HG03097 (cell line): Measurements from ENCODE around the gene LDLRAD4.

ENCODE experiments used
- ATAC-seq: cut with Tn5 transposase; IDR thresholded peaks from one replicate; pipeline ENCODE4 v1.9.1; 2021; ENCODE audit not compliant: unreplicated experiment, low FRiP score

The LDLRAD4 gene

DNA sequence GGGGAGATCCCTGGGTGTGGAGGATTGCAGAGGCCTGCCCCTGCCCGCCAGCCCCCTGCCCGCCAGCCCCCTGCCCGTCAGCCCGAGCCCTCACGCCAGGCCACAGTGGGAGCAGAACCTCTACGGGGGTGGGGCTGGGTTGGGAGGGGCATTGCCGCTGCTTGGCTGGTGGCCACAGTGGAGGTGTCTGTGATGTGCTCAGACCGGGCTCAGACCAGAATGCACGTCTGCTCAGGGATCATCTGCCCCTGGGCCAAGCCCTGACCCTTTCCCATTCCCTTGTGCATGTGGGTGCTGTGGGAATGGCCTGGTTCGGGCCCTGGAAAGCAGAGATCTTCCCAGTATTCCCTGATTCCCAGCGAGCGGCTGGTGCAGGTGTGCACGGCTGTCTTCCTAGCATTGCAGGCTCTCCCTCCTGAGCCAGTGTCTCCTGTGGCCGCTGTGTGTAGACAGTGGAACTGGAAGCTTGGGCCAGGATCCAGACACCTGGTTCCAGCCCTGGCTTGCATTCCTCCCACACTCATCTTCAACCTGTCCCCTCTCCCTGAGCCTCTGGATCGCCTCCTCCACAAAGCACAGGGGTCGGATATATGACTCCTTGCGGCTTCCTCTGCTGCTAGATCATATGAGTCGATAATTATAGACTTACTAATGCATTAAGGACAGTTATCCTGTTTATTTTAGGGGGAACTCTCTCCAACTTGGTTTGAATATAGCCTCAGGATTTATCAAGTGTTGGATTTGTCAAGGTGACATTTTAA lies 161.6 kb downstream of the LDLRAD4 start:
- no peak for ATAC-seq

DNA sequence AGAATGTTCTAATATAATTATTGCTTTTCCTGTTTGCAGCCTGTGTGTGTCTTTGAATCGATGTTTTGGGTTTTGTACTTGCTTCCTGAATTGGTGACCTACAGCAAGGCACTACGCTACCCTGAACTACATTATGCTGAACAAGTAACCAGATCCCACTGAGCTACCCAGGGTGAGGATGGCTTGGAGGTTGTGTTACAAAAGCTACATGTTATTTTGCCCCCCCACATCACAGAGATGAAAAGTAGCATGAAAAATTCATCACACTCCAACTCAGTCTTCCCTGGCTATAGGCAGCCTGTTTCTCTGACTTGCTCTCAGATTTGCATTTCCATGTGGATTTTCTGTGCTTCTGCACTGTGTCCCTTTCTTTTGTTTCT lies 162.1 kb downstream of the LDLRAD4 start:
- ATAC-seq, result no peak

DNA sequence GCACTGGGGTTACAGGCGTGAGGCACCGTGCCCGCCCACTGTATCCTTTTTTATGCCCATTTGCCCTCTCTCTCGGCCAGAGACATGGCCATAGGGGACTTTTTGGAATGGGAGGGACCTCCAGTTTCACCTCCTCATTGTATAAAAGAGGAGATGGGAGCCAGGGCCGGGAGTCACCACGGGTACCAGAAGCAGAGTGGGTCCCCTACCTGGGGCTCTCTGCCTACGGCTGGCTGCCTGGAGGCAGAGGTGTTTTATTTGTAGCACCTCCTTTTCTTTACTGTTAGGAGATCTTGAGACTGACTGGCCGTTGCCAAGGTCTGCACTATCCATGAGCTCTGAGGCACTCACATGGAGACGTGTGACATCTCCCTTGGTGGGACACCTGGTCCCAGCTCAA lies 162.8 kb downstream of the LDLRAD4 start:
- no peak for ATAC-seq

DNA sequence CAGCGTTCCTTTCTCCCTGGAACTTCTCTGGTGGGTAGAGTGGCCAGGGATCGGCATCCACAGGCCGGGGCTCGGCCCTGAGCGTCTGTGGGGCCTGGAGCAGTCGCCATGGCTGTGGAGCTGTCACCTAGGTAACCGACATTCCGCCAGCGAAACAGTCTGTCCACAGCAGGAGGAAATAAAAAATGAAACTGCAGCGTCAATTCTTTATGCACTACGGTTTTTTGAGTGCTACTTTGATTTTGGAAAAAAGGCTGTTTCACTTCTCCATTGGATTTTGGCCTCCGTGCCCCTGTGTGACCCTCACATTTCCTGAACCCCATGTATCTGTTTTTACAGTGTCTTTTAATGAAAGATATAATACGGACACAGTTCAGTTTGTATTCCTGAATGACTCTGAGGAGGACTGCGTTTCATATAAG lies 163.4 kb downstream of the LDLRAD4 start:
- no peak for ATAC-seq

DNA sequence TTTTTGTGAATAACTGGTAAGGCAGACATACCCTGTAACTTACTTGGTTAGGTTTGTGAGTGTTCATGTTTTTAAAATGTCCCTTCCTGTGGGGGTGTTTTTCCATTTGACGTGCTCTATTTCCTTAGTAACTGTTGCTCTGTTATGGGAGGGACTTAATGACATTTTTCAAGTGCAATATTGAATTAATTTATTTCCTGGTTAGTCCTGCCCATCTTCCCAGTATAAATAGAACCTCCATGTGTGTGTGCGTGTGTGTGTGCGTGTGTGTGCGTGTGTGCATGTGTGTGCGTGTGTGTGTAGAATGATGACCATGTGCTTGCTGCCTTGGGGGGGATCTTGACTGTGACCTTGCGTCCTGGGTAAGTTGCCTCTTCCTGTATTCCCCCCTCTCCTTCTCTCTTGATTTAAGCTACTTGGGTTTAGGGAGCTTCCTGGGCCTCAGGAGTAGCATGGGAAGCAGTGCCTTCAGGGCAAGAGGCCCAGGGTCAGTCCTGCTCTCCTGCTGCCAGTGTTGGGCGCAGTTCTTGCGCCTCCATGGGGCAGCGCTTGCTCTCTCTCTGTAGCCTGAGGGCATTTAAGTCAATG lies 163.9 kb downstream of the LDLRAD4 start:
- ATAC-seq, result no peak

DNA sequence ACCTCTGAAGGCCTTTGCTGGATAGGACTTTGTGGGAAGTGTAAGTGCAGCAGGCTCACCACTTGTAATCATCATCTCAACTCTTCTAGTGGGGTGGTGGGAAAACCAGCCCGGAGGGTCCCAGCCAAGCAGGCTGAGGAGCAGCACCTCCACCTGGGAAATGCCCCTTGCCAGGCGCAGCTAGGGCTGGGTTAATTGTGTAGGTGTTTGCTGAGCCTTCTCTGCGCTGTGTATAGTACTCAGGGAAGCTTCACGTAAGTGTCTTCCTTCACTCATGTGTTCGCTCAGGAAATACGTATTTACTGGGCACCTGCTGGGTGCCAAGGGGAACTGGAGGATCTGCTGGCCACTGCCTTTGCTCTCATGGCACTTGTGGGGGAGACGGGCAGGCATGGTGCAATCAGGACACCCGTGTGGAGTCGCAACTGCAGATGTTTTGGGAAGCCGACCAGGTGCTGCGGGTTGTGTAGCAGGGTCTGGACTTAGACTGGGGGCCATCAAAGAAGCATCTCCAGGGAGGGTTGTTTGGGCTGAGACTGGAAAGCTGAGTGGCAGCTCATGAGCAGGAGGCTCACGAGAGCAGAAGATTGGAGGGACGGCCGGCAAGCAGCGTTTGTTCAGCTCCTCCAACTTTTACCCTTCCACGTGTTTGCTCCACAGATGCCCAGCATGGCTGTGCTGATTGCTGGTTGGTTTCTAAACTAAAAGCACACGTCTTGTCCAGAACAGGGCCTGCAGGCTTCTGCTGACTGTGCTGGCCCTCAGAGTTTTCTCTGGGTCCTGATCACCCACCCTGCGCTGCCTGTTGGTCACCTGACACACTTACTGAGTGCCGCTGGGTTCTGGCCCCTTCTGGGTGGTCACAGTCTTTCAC lies 164.6 kb downstream of the LDLRAD4 start:
- no peak for ATAC-seq

DNA sequence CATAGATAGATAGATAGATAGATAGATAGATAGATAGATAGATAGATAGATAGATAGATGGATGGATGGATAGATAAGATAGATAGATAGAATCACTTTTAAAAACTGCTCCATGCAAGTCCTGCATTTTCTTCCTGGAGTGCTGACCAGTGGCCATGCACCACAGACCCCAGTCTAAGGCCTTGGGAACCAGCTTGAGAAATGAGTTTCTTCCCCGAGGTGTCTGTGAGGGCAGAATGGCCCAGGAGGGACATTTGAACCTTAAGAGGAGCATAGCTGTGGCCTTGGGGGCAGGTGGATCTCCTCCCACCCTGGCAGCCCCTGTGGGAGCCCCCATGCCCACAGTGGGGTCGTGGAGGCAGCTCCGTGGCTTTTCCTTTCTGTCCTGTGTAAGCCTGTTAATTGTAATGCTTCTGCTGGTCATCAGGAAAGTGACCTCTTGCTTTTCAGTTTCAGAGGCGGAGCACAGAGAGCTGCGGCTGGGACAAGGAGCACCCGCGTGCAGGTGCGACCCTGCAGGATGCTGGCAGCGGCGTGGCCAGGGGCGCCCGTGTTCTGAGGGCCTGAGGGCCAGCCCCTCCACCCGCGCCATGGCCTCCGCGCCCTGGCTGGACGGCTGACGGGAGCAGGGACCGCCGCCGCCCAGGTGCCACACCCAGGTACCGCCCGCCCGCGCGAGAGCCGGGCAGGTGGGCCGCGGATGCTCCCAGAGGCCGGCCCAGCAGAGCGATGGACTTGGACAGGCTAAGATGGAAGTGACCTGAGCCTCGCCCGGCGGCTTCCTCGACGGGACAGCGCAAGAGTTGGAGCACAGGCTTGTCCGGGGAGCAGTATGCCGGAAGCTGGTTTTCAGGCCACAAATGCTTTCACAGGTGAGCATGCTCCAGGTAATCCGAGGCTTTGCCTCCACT lies 168.6 kb downstream of the LDLRAD4 start:
- ATAC-seq, result no peak

DNA sequence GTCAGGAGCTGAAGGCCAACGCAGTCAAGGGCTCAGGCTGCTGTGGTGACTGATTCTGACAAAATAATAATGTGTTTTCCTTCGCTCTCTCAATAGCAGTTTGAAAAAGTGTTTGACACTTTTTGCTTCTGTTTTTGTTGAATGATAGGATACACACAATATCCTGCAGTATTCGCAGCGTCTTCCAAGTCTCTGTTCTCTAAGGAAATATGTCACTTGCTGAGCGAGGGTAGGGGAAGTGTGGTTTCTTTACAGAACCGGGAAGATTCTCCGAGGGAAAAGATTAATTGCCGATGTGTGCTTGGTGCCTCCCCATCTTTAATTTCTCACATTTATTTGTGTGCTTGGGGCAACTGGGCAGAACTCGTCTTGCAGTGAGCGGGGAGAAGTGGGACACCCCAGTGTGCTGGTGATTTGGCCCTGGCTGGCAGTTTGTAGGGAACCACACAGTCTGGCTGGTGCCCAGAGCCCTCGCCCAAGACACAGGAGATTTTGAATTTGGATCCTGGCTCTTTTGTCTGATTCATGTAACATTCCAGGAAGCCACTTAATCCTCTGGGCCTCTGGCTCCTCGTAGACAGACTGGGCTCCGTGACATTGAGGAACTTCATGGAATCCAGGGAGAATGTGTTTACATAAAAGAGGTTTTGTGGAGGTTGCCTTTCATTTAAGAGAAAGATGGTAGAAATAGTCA lies 169.4 kb downstream of the LDLRAD4 start:
- ATAC-seq, result no peak

DNA sequence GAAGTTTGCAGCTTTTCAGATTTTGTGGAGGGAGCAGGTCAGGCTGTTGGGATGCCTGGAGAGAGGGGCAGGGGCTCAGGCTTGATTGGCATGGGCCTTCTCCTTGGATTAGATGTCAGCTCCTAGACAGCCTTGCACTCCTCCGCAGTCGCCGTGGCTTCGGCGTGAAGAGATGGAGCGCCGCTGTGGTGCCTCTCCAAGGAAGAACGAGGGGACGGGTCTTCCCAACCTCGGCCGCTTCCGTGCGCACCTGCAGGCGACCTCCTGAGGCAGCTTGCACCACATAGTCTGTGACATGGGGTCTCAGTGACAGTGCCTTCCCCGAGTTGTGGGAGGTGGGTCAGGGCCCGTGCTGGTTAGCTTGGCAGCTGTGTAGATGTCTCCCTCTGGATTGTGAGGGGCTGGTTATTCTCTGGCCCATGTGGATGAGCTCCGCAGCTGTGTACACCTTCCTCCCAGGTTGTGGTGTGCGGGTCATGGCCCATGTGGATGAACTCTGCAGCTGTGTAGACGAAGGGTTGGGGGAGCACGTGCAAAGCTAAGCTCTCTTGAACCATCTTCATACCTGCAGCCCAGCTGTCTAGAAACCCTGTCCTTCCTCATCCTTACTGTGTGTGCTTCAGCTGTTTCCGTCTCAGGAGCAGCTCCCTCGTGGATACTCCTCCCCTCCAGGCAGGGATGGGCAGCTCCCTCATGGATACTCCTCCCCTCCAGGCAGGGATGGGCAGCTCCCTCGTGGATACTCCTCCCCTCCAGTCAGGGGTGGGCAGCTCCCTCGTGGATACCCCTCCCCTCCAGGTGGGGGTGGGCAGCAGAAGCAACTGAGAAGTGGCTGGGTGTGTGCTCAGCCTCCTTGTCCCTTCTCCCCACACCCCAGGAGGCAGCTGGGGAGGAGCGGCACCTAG lies 170.3 kb downstream of the LDLRAD4 start:
- ATAC-seq, result no peak

DNA sequence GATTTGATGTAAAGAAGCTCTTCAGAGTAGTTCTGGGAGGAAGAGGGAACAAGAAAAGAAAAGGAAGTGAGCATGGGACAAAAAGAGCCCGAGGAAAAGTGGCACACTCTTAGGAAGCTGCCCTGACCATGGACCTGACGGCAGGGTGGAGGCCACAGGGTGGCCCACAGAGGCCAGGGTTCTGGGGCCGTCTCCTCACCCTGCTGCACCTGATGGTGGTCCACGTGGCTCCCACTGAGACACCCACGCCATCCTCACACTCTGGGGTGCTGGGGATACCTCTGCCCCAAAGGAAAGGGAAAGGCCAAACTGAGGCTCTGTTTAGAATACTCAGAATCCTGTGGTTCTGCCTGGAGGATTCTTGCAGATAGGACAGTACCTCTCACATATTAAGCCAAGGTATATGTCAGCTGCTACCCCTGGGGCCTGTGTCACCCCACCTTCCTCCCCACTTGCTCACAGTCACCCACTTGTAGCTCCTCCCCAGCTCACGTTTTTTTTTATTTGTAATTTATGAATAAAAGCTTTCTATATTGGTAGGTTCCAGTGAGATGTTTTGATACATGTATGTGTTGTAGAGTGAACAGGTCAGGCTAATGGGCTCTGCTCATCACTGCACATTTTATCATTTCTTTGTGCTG lies 171.1 kb downstream of the LDLRAD4 start:
- ATAC-seq, result no peak

DNA sequence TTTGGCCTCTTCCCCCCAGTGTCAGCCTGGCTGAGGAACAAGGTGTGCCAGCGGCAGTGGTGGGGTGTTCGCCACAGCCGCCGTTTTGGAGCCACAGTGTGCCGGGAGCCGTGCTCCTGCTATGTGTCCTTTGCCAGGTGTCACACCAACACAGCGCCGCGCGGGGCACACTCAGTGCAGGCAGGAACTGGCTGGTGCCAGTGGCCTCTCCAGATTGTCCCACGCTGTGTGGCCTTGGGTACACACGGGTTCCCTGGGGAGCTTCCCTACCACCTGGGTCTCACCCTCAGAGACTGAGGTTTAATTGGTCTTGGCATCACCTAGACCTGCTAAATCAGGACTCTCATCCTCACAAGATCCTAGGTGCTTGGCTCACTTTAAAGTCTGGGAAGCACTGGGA lies 171.6 kb downstream of the LDLRAD4 start:
- ATAC-seq, result no peak

DNA sequence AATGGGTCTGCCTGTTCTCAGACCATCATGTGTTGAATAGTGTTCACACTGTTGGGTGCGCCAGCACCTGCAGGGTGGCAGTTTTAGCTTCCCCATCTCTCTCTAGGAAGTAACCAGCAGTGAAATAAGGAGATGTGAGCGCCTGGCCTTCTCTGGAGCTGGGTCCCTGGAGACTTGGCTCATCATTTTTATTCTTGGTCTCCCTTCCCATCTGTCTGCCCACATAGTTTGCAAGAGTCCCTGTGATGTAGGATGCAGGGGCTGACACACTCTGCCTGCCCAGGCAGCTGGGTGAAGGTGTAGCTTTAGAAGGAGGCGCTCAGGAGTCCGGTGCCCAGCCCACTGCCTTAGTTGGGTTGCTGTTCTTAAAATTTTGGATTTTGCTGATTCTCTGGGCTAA lies 172.2 kb downstream of the LDLRAD4 start:
- ATAC-seq, result no peak

DNA sequence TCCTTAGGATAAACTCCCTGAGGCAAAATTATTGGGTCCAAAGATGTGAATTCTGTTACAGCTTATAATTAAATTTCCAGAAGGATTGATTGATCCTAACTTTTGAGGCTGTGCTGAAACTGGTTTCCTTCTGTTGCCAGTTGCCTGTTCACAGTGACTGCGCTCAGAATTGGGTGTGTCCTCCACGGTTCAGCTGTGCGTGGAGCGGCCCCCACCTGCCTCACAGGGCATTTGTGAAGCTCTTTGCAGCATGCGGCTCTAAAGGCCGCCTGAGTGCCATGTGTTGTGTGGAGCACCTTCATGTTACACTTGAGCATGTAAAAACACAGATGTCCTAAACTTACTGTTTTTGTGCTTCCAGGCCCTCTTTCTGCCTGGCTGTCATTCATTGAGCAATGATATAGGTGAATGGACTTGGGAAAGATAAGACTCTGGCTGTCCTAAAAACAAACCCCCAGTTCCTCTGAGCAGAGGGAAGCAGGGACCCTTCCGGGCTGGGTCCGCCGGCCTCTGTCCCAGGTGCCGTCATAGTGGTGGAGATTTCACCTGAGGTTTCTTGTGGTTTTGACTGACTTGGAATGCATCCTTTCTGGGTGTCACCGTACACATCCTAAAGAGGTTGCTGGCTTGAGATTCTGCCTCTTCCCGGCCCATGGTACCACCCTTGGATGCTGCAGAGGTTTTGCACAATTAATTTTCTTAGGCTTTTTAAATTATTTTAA lies 173.6 kb downstream of the LDLRAD4 start:
- no peak for ATAC-seq

DNA sequence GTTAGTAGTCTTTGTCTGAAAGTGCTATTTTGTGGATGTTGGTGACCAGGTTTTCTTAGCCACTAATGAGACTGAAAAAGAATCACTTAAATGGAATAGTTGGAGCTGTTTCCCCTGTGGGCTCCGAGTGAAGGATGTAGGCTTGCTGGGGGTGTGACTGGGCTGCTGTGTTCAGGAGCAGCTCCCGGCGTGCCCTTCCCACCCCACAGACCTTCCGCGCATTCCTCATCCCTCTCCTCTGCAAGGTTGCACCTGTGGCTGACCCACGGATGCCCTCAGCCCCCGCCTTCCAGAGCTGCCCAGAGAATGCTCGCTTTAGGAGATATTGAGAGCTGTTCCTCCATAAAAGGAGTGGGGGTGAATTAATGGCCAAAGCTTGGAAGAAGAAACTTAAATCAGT lies 174.3 kb downstream of the LDLRAD4 start:
- no peak for ATAC-seq

DNA sequence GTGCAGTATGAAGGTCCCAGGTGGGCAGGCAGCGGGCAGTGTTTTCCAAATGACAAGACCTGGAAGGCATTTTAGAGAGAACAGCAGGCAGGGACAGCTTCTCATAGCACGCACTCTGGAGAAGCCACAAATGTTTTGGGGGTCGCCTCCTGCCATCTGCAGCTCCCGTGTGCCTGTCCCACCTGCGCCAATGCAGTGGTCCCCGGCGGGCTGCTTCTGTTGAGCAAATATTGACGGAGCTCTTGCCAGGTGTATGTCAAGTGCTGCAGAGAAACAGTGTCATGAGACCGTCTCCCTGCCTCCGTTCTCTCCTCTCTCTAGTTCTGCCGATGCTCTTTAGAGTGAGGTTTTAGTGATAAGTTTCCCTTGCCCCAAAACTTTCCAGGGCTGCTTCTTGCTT lies 174.8 kb downstream of the LDLRAD4 start:
- no peak for ATAC-seq

DNA sequence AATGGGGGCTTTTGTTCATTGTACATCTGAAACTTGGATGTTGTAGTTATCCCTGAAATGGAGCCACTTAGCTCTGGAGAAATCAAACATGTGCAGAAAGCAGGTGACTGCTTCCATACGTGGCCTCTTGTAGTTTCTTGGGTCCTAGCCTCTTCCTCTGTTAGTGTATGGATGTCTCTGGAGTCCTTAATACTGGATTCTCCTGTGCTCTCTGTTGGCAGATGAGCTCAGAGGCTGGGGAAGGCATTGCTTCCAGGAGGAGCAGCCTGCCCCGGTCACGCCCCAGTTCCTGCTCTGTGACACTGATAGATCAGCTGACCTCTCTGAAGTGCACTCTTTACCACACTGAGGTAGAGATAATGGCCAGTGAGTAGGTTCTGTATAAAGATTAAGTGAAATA lies 176.2 kb downstream of the LDLRAD4 start:
- ATAC-seq, result no peak

DNA sequence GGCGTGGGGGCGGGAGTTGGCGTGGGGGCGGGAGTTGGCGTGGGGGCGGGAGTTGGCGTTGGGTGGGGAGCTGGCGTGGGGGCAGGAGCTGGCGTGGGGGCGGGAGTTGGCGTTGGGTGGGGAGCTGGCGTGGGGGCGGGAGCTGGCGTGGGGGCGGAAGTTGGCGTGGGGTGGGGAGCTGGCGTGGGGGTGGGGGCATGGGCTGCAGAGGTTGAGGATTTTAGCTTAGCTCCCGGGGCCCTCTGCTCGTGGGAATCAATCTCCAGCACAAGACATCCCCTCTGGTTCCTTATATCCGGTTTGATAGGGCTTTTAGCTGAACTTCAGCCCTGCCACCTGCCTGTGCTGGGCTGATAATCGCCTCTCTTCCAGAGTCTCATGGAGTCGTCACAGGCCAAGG lies 177.0 kb downstream of the LDLRAD4 start:
- ATAC-seq, result no peak
